GM19463 (cell line): ENCODE data around the gene CLK2.
"Not testable (repeated sequence)": the region's sequence is repeated elsewhere in the genome, so short reads cannot be mapped to it uniquely, and the experiment has no call there.

ENCODE experiments used
- ATAC-seq: cut with Tn5 transposase; IDR thresholded peaks from one replicate; pipeline ENCODE4 v1.9.1; 2021; ENCODE audit warnings: mild to moderate bottlenecking, moderate library complexity; ENCODE audit not compliant: unreplicated experiment

CLK2 gene

DNA sequence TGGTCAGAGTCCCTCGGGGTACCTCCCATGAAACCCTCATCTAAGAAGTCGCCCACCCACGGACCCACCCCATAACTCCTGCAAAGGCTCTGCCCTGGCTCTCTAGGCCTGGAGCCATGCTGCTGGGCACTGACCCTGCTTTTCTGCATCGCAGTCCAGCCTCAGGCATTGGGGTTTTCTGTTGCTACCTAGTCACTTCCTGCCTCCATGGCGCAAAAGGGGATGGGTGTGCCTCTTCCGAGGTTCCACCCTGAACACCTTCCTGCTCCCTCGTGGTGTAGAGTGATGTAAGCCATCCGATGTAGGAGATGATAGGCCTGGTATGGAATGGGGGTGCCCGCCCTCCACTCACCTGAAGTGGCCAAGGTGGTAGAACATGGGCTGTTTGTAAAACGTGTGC, 58.6 kb downstream of the CLK2 start:
- not testable (repeated sequence) for ATAC-seq
